ENCODE results near the gene TENM4.

TENM4 gene

DNA sequence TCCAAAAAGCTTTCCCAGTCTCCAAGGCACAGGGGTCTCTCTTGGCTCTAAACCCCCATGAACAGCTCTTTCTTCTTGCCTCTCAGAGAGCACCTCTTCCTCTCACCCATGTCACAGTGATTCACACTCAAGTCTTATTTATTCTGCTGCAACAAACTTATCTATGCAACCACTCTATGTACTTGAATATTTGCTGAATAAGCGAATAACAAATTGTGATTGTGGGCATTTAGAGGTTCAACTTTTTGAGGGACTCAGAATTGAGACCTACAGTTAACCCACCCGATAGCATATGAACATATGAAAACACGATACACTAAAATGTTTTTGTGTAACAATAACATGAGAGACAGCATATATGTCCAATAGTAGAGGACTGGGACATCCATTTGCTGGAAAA, 729.1 kb downstream of the TENM4 start:
- H3K27ac ChIP-seq (ENCODE audit: low read length): no peak overlapping the region
- no peaks in the 10 kb centered on the region for H3K36me3 ChIP-seq (ENCODE audit: insufficient read depth, low read length)
- no peak overlapping the region for H3K4me3 ChIP-seq (ENCODE audit: low read depth in 1 of 2, low read length in 2 of 2)
- H2AFZ ChIP-seq (ENCODE audit: low read depth, low read length): no peak overlapping the region
- no peaks in the 10 kb centered on the region for H4K20me1 ChIP-seq (ENCODE audit: insufficient read depth, low read length)
- TF ChIP-seq EZH2 (IDR thresholded peaks at IDR 0.05; ENCODE audit: borderline replicate concordance, low read depth, low read length, severe bottlenecking): no peak
- DNase-seq: no peak
- no peak overlapping the region for H3K4me2 ChIP-seq (ENCODE audit: insufficient read depth, low read length)
- H3K79me2 ChIP-seq (ENCODE audit: insufficient read depth, low read length): no peaks in the 10 kb centered on the region
- H3K4me1 ChIP-seq (ENCODE audit: insufficient read depth, low read length): no peaks in the 10 kb centered on the region
- no peaks in the 10 kb centered on the region for H3K9me3 ChIP-seq (ENCODE audit: insufficient read depth, low read length, severe bottlenecking)
- H3K27me3 ChIP-seq (ENCODE audit: insufficient read depth, low read length, poor library complexity): no peaks in the 10 kb centered on the region
- H3K9ac ChIP-seq (ENCODE audit: low read depth, low read length): no peak overlapping the region
- ATAC-seq (ENCODE audit: insufficient read depth, low read depth): no peak

DNA sequence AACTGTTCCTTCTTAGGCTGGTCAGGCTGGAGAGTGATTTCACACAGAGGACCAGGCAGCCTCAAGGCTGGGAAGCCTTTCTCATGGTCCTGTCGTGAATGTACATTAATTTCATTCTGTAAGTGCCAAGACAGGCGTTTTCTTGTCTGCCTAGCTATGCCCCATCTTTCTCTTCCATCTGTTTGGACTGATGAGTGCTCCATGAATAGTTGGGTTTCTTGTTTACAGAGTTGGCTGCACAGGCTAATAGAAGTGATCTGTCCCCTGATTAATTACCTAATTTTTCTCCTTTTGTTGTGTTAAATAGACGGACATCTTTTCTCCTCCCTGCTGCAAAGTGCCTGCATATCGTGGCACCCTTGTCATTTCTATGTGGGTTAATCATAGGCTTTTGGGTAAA, 730.4 kb downstream of the TENM4 start:
- H2AFZ ChIP-seq (ENCODE audit: low read depth, low read length): no peak overlapping the region
- H3K4me3 ChIP-seq (ENCODE audit: low read depth in 1 of 2, low read length in 2 of 2): no peak overlapping the region
- no peaks in the 10 kb centered on the region for H3K36me3 ChIP-seq (ENCODE audit: insufficient read depth, low read length)
- no peaks in the 10 kb centered on the region for H3K9me3 ChIP-seq (ENCODE audit: insufficient read depth, low read length, severe bottlenecking)
- no peaks in the 10 kb centered on the region for H4K20me1 ChIP-seq (ENCODE audit: insufficient read depth, low read length)
- H3K27me3 ChIP-seq (ENCODE audit: insufficient read depth, low read length, poor library complexity): no peaks in the 10 kb centered on the region
- no peak overlapping the region for H3K27ac ChIP-seq (ENCODE audit: low read length)
- no peak overlapping the region for H3K4me2 ChIP-seq (ENCODE audit: insufficient read depth, low read length)
- no peak overlapping the region for H3K9ac ChIP-seq (ENCODE audit: low read depth, low read length)
- TF ChIP-seq, protein P1, sequence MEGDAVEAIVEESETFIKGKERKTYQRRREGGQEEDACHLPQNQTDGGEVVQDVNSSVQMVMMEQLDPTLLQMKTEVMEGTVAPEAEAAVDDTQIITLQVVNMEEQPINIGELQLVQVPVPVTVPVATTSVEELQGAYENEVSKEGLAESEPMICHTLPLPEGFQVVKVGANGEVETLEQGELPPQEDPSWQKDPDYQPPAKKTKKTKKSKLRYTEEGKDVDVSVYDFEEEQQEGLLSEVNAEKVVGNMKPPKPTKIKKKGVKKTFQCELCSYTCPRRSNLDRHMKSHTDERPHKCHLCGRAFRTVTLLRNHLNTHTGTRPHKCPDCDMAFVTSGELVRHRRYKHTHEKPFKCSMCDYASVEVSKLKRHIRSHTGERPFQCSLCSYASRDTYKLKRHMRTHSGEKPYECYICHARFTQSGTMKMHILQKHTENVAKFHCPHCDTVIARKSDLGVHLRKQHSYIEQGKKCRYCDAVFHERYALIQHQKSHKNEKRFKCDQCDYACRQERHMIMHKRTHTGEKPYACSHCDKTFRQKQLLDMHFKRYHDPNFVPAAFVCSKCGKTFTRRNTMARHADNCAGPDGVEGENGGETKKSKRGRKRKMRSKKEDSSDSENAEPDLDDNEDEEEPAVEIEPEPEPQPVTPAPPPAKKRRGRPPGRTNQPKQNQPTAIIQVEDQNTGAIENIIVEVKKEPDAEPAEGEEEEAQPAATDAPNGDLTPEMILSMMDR (IDR thresholded peaks at IDR 0.05; ENCODE audit: borderline replicate concordance, extremely low read depth, low read length, poor library complexity, severe bottlenecking): no peak
- TF ChIP-seq EZH2 (IDR thresholded peaks at IDR 0.05; ENCODE audit: borderline replicate concordance, low read depth, low read length, severe bottlenecking): no peak
- ATAC-seq (ENCODE audit: insufficient read depth, low read depth): no peak
- no peak for DNase-seq
- no peaks in the 10 kb centered on the region for H3K79me2 ChIP-seq (ENCODE audit: insufficient read depth, low read length)
- H3K4me1 ChIP-seq (ENCODE audit: insufficient read depth, low read length): no peaks in the 10 kb centered on the region

DNA sequence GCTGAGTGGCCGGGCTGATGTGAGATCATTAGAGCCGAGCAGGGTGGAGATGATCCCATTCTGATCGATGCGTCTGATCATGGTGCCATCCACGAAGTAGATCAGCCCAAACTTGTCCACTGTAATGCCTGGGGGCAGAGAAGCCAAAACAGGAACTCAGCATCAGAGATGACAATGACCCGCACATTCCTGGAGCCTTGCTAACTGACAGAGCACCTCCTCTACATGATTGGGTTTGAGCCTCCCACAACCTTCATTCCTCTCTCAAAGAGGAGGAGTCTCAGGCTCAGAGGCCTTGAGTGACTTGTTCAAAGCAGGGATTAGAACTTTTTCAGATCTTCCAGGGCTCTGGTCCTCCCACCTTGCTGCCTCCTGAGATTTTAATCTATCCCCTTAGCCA, 732.4 kb downstream of the TENM4 start:
- H3K4me2 ChIP-seq (ENCODE audit: insufficient read depth, low read length): no peak overlapping the region
- H3K4me3 ChIP-seq (ENCODE audit: low read depth in 1 of 2, low read length in 2 of 2): no peak overlapping the region
- no peaks in the 10 kb centered on the region for H3K79me2 ChIP-seq (ENCODE audit: insufficient read depth, low read length)
- ATAC-seq (ENCODE audit: insufficient read depth, low read depth): no peak
- no peak overlapping the region for H3K9ac ChIP-seq (ENCODE audit: low read depth, low read length)
- no peaks in the 10 kb centered on the region for H3K9me3 ChIP-seq (ENCODE audit: insufficient read depth, low read length, severe bottlenecking)
- DNase-seq: no peak
- H3K27me3 ChIP-seq (ENCODE audit: insufficient read depth, low read length, poor library complexity): peaks cover 8% of the 10 kb centered on the region
- no peaks in the 10 kb centered on the region for H3K36me3 ChIP-seq (ENCODE audit: insufficient read depth, low read length)
- no peak overlapping the region for H3K27ac ChIP-seq (ENCODE audit: low read length)
- no peaks in the 10 kb centered on the region for H4K20me1 ChIP-seq (ENCODE audit: insufficient read depth, low read length)
- H3K4me1 ChIP-seq (ENCODE audit: insufficient read depth, low read length): no peaks in the 10 kb centered on the region
- H2AFZ ChIP-seq (ENCODE audit: low read depth, low read length): no peak overlapping the region
- TF ChIP-seq, protein P1 (IDR thresholded peaks at IDR 0.05; ENCODE audit: borderline replicate concordance, extremely low read depth, low read length, poor library complexity, severe bottlenecking): no peak
- TF ChIP-seq EZH2 (IDR thresholded peaks at IDR 0.05; ENCODE audit: borderline replicate concordance, low read depth, low read length, severe bottlenecking): no peak

DNA sequence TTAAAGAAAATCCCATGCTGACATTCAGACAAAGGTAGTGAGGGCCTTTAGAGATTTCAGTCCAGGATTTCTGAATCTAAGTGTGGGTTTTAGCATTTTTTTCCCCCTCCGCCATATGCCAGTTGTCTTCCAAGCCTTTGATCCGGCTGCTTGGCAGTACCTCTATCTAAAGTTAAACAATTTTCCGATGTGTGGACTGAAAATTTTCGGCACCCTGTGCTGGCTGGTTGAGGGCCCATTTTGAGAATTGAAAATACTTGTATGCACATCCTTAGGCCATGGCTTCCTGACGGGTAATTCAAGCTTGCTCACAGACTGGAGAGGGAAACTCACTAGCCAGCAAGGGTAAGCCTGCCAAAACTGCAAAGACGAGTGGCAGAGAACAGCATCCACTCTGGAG, 734.3 kb downstream of the TENM4 start:
- TF ChIP-seq EZH2 (IDR thresholded peaks at IDR 0.05; ENCODE audit: borderline replicate concordance, low read depth, low read length, severe bottlenecking): no peak
- TF ChIP-seq, protein P1 (IDR thresholded peaks at IDR 0.05; ENCODE audit: borderline replicate concordance, extremely low read depth, low read length, poor library complexity, severe bottlenecking): no peak
- H3K27me3 ChIP-seq (ENCODE audit: insufficient read depth, low read length, poor library complexity): peaks cover 10% of the 10 kb centered on the region
- no peaks in the 10 kb centered on the region for H4K20me1 ChIP-seq (ENCODE audit: insufficient read depth, low read length)
- DNase-seq (no peak), ATAC-seq (ENCODE audit: insufficient read depth, low read depth) (no peak)
- no peak overlapping the region for H3K4me3 ChIP-seq (ENCODE audit: low read depth in 1 of 2, low read length in 2 of 2)
- H3K79me2 ChIP-seq (ENCODE audit: insufficient read depth, low read length): no peaks in the 10 kb centered on the region
- no peak overlapping the region for H3K4me2 ChIP-seq (ENCODE audit: insufficient read depth, low read length)
- no peaks in the 10 kb centered on the region for H3K4me1 ChIP-seq (ENCODE audit: insufficient read depth, low read length)
- H3K36me3 ChIP-seq (ENCODE audit: insufficient read depth, low read length): no peaks in the 10 kb centered on the region
- no peak overlapping the region for H3K27ac ChIP-seq (ENCODE audit: low read length)
- H2AFZ ChIP-seq (ENCODE audit: low read depth, low read length): no peak overlapping the region
- no peaks in the 10 kb centered on the region for H3K9me3 ChIP-seq (ENCODE audit: insufficient read depth, low read length, severe bottlenecking)
- no peak overlapping the region for H3K9ac ChIP-seq (ENCODE audit: low read depth, low read length)

All from DND-41 (cell line).